BJ (cell line): ENCODE measurements around the gene TMEM272. TPM values are rescaled to one million over a fixed set of nuclear protein-coding genes. Genes with fewer than 3 reads are reported as not detected.
"Not testable (repeated sequence)": the region's sequence is repeated elsewhere in the genome, so short reads cannot be mapped to it uniquely, and the experiment has no call there.

ENCODE experiments used
- CTCF ChIA-PET: fragments of 350-600 bp; formaldehyde crosslinking; extraction: SDS; loops from one replicate; lab custom pipeline; 2021; ENCODE audit warnings: antibody characterized with exemption, inconsistent platforms; lab: Yijun Ruan, JAX
- POLR2A ChIA-PET: fragments of 300-600 bp; sonication (Branson Sonifier 250); formaldehyde crosslinking; extraction: SDS; loops from one replicate; lab custom pipeline; 2021; ENCODE audit warnings: antibody characterized with exemption; lab: Charles Lee
- DNase-seq: peaks from one replicate; pipeline ENCODE4 v3.0.0-alpha.2; 2011; ENCODE audit warnings: low read depth
- H3K27me3 ChIP-seq: 2 replicates; pipeline ENCODE4 v1.6.0; 2011; ENCODE audit warnings: low read length; ENCODE audit not compliant: control insufficient read depth, insufficient read depth
- H3K36me3 ChIP-seq: 2 replicates; pipeline ENCODE4 v1.5.1; 2011; ENCODE audit warnings: low read length; ENCODE audit not compliant: control insufficient read depth, insufficient read depth
- H3K4me3 ChIP-seq: 2 replicates; pipeline ENCODE4 v1.5.1; 2011; ENCODE audit warnings: low read depth, mild to moderate bottlenecking, control low read depth, low read length
- CTCF ChIP-seq: IDR thresholded peaks from 2 replicates; pipeline ENCODE4 v1.5.1; 2011; ENCODE audit warnings: low read depth, mild to moderate bottlenecking, control low read depth, inconsistent platforms, low read length, moderate library complexity; ENCODE audit not compliant: insufficient read depth
- polyA plus RNA-seq: library from polyadenylated mRNA; depleted of rRNA; stranded (reverse); fragments of >200 nt; gene quantifications from 2 replicates; pipeline ENCODE4 v1.2.3, GENCODE V29; 2011

TMEM272 gene
- polyA plus RNA-seq, 1 experiment, result not detected

DNA sequence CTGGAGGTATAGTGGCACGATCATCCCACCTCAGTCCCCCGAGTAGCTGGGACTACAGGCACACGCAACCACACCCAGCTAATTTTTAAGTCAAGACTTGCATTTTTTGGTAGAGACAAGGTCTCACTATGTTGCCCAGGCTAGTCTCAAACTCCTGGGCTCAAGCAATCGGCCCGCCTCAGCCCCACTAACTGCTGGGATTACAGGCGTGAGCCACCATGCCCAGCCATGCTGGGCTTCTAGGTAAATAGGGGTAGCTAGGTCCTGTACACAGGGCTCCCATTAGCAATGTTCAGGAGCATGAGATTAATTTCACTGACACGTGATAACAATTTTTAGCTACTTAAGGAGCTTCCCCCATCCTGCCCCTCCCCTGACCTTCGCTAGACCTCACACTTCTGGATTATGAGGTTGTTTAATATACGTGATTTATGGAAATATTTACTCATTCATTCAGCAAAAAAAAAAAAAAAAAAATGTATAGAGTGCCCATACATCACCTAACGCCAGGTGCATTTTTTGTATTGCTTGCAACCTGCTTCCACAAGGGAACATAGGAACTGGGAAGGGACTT lies 19.2 kb downstream of the TMEM272 start:
- no peak for DNase-seq
- CTCF ChIA-PET, result interaction anchor here (1.3 to 7.6 kb wide), 3 partner anchors 10 to 302 kb away, joined by 3 to 40 read pairs (median 4); no protein-coding TSS in a partner anchor
- Histone ChIP-seq H3K27me3 (peaks cover 17% of the 10 kb centered on the region), H3K4me3 (no peak overlapping the region), H3K36me3 (no peaks in the 10 kb centered on the region)
- TF ChIP-seq CTCF, result no peak
- POLR2A ChIA-PET, result no interaction called here

GRCh38 chr13:51825165-51825592 lies 19.8 kb downstream of the TMEM272 start:
- Histone ChIP-seq H3K36me3 (no peaks in the 10 kb centered on the region), H3K27me3 (peaks cover 15% of the 10 kb centered on the region), H3K4me3 (no peak overlapping the region)
- POLR2A ChIA-PET, result no interaction called here
- no peak for TF ChIP-seq CTCF
- no peak for DNase-seq
- CTCF ChIA-PET, result interaction anchor here (1.3 to 7.6 kb wide), 3 partner anchors 10 to 302 kb away, joined by 3 to 40 read pairs (median 4); no protein-coding TSS in a partner anchor

DNA sequence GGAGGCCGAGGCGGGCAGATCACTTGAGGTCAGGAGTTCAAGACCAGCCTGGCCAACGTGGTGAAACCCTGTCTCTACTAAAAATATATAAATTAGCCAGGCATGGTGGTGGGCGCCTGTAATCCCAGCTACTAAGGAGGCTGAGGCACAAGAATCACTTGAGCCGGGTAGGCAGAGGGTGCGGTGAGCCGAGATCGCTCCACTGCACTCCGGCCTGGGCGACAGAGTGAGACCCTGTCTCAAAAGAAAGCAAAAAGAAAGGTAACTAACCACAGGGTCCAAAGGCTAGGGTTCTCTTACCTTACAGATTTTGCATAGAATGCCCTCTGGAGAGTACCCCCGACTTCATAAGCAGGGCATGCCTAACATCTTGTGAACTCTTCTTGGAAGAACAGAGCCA lies 20.3 kb downstream of the TMEM272 start:
- DNase-seq, H3K36me3 ChIP-seq, POLR2A ChIA-PET, H3K4me3 ChIP-seq: not testable (repeated sequence)
- H3K27me3 ChIP-seq, result peaks cover 15% of the 10 kb centered on the region
- CTCF ChIA-PET, result interaction anchor here (1.3 to 7.6 kb wide), 2 partner anchors 10 to 303 kb away, joined by 4 to 40 read pairs; no protein-coding TSS in a partner anchor

DNA sequence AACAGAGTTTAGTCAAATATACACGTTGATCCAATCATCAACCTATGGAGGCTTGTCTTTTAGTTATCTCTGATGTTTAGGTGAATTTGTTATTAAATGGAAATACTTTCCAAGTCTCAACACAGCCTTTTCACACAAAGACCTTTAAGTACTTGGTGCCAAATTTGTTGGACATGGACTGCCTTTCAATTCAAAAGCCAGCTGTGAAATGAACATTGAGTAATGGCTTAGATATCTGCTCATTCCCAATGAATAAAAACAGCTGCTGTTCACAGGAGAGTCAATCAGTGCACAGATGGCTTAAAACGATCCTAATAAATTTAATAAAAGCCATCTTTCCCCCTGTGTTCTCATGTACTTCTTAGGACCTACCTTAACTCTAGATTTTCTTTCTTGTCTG lies 21.1 kb downstream of the TMEM272 start:
- H3K27me3 ChIP-seq, result peaks cover 21% of the 10 kb centered on the region
- POLR2A ChIA-PET, result no interaction called here
- H3K4me3 ChIP-seq, result no peak overlapping the region
- no peaks in the 10 kb centered on the region for H3K36me3 ChIP-seq
- DNase-seq, result no peak
- no peak for TF ChIP-seq CTCF
- CTCF ChIA-PET, result interaction anchor here (7.6 kb wide), 1 partner anchor 9 kb away, joined by 40 read pairs; no protein-coding TSS in a partner anchor

DNA sequence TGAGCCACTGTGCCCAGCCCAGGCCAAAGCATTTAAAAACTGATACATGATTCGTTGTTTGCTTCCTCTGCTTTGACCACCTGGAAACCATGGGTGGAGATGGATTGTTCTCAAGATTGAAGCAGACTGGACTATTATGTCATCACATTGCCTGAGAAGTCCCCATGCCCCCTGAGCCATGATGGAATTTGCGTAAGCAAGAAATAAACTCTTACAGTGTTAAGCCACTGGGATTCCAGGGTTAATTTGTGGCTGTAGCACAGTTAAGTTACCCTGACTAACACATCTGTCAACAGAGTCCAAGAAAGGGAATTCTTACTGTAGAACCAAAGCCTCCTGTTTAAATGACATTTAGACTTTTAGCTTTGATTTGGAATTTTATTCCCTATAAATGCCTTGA lies 21.6 kb downstream of the TMEM272 start:
- H3K4me3 ChIP-seq, result no peak overlapping the region
- no peaks in the 10 kb centered on the region for H3K36me3 ChIP-seq
- no peak for TF ChIP-seq CTCF
- peaks cover 18% of the 10 kb centered on the region for H3K27me3 ChIP-seq
- ChIA-PET CTCF (interaction anchor here (7.6 kb wide), 1 partner anchor 8 kb away, joined by 40 read pairs; no protein-coding TSS in a partner anchor), POLR2A (no interaction called here)
- DNase-seq, result no peak
